ENCODE data around the gene SLC22A15. TPM values are rescaled to one million over a fixed set of nuclear protein-coding genes. Genes with fewer than 3 reads are reported as not detected.

Gene SLC22A15
- total RNA-seq, 1 donor from 2014 or later, result 5.3 TPM

DNA sequence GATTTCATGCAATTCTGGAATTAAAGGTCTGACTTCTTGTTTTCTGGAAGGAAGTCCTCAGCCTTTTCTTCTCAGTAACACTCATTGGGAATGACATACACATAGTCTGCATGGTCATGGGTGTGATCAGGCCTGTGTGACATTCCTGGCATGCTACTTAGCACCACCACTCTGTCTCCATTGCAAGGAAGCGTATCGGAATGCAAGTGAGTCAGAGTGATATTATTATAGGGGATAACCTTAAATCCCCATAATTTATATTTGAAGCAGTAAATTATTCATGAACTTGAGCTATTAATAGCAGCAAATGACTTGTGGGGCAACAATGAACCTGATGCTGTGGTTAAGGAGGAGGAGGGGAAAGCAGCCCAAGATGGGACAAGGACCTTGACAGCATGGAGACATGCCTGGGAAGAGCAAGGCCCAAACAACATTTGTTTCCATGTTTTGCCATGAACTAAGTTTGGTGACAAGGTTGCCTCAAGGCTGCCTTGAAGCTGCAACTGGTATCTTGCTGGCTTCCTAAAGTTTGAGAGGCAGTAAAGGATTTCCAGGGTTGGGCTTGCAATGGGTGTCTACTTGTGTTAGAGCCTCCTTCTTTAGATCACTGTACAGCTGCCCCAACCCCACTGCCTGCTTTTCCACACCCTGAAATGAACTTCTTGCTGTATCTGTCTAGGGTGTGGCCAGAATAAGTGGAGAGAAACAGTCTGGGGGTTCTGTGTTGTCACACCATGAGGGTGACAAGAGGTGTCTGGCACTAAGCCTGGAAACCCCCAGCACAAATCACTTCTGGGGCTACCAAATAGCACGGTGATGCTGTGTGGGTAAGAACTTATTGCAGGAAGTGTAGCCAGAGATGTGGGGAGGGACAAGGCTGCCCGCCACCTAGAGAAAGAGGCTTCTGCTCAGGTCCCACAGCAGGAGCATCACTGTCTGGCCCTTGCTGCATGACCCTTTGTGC is 139.4 kb downstream of the SLC22A15 start:
- H3K4me1 Mint-ChIP-seq (ENCODE audit: low read depth), result peaks cover 30% of the 10 kb centered on the region
- DNase-seq (ENCODE audit: low spot score, unreplicated experiment), result no peak
- TF ChIP-seq, protein P1, sequence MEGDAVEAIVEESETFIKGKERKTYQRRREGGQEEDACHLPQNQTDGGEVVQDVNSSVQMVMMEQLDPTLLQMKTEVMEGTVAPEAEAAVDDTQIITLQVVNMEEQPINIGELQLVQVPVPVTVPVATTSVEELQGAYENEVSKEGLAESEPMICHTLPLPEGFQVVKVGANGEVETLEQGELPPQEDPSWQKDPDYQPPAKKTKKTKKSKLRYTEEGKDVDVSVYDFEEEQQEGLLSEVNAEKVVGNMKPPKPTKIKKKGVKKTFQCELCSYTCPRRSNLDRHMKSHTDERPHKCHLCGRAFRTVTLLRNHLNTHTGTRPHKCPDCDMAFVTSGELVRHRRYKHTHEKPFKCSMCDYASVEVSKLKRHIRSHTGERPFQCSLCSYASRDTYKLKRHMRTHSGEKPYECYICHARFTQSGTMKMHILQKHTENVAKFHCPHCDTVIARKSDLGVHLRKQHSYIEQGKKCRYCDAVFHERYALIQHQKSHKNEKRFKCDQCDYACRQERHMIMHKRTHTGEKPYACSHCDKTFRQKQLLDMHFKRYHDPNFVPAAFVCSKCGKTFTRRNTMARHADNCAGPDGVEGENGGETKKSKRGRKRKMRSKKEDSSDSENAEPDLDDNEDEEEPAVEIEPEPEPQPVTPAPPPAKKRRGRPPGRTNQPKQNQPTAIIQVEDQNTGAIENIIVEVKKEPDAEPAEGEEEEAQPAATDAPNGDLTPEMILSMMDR (IDR thresholded peaks at IDR 0.05; ENCODE audit: unreplicated experiment), result no peak
- H3K36me3 Mint-ChIP-seq (ENCODE audit: insufficient read depth), result no peaks in the 10 kb centered on the region
- H3K9me3 Mint-ChIP-seq (ENCODE audit: low read depth), result no peaks in the 10 kb centered on the region
- H3K4me3 Mint-ChIP-seq (ENCODE audit: low read depth), result no peak overlapping the region
- H3K27ac Mint-ChIP-seq, result no peak overlapping the region
- H3K27me3 Mint-ChIP-seq, result peaks cover 12% of the 10 kb centered on the region

DNA sequence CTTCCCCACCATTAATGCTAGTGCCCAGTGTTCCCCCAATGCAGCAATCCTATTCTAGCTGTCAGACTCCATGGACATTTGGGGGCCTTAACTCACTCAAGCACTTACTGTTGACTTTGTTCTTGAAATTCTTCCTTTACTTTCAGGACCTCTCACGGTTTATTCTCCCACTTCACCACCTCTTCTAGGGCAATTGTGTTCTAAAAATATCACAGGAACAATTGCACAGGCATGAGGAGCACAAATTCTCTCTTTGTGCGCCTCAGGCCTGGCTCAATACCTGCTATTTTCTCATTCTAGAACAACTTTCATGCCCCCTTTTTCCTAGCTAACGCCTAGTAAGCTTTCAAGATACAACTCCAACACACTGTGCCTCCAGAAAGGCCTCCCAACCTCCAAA is 142.2 kb downstream of the SLC22A15 start:
- no peak for DNase-seq (ENCODE audit: low spot score, unreplicated experiment)
- H3K9me3 Mint-ChIP-seq (ENCODE audit: low read depth), result no peaks in the 10 kb centered on the region
- H3K27ac Mint-ChIP-seq, result no peak overlapping the region
- H3K4me1 Mint-ChIP-seq (ENCODE audit: low read depth), result peaks cover 15% of the 10 kb centered on the region
- H3K36me3 Mint-ChIP-seq (ENCODE audit: insufficient read depth), result no peaks in the 10 kb centered on the region
- TF ChIP-seq, protein P1 (IDR thresholded peaks at IDR 0.05; ENCODE audit: unreplicated experiment), result no peak
- H3K27me3 Mint-ChIP-seq, result peaks cover 12% of the 10 kb centered on the region
- H3K4me3 Mint-ChIP-seq (ENCODE audit: low read depth), result no peak overlapping the region

Other genes with a start within 250 kb of the SLC22A15 start
- not detected in 2 replicates for gene CASQ2, start 207.8 kb upstream of the SLC22A15 start, total RNA-seq
- gene NHLH2, start 135.4 kb upstream of the SLC22A15 start, total RNA-seq, result 0.20 and 0.29 TPM in 2 replicates
- gene MAB21L3, start 134.9 kb downstream of the SLC22A15 start, total RNA-seq, result not detected in 2 replicates

All from progenitor cell of endocrine pancreas (in vitro differentiated cells).